Measurements from ENCODE around the gene PFKM.
"Not testable (repeated sequence)": the region's sequence is repeated elsewhere in the genome, so short reads cannot be mapped to it uniquely, and the experiment has no call there.

The PFKM gene

GRCh38 chr12:48111312-48111693, 7.9 kb upstream of the PFKM start:
- not testable (repeated sequence) for DNase-seq (ENCODE audit: low read depth, low spot score)

DNA sequence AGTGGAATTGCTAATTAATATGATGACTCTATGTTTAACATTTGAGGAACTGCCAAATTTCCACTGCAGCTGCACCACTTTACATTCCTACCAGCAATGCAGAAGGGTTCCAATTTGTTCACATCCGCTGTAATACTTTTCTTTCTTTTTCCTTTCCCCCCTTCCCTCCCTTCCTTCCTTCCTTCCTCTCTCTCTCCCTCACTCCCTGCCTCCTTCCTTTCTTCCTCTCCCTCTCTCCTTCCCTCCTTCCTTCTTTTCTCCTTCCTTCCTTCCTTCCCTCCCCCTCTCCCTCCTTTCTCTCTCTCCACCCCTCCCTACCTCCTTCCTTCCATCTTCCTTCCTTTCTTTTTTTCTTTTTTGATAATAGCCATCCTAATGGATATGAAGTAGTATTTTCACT, 3.2 kb upstream of the PFKM start:
- DNase-seq (ENCODE audit: low read depth, low spot score), result no peak

- no peak for DNase-seq (ENCODE audit: low read depth, low spot score)
Observed at GRCh38 chr12:48118284-48118871, 786 bp upstream of the PFKM start.

- no peak for DNase-seq (ENCODE audit: low read depth, low spot score)
Observed at GRCh38 chr12:48119834-48120195, 651 bp downstream of the PFKM start.

DNA sequence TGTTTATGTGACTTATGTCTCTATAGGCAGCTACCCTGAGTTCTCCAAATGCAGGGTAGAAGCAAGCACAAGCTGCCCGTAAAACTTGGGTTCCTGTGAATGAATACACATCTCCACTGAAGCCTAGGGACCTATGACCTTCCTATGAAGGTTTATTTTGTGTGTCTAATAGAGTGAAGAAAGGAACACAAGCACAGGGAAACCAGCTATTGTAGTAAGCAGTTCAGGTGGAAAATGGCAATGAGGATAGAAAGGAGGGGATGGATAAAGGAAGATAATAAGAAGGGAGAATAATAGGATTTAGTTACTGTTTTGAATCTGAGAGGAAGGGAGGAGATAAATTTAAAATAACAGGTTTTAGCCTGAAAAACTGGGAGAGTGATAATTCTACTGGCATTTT, 2.4 kb downstream of the PFKM start:
- DNase-seq (ENCODE audit: low read depth, low spot score), result no peak

DNA sequence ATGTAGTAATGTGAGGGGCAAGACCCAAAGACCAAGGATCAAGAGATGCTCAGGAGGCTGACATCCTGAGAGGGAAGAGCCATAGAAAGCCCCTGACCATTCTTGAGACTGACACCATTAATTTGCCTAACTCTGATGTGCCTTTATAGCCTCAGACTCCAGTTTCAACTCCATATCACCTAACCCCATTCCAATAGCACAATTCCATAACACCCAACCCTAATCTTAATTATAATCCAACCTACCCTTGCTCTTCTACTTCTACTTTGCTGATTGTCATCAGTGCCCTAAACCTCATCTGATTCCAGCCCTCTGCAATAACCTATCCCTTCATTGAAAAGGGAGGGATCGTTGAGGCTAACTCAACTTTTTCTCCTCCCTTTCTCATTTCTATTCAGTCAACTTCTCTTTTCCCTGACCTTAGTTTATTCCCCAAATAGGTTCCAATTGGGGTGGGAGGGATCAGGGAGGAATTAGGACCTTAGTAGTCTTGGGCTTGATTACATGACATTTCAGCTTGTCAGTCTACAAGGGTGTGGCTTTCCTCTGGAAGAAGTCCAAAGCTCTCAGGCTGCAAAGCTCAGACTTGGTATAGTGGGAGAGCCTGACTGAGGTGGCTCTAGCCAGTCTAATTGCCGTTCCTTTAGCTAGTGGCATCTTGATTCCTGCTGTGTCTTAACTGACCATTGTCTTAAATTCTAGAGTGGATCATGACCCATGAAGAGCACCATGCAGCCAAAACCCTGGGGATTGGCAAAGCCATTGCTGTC, 3.1 kb downstream of the PFKM start:
- DNase-seq (ENCODE audit: low read depth, low spot score), result no peak

DNA sequence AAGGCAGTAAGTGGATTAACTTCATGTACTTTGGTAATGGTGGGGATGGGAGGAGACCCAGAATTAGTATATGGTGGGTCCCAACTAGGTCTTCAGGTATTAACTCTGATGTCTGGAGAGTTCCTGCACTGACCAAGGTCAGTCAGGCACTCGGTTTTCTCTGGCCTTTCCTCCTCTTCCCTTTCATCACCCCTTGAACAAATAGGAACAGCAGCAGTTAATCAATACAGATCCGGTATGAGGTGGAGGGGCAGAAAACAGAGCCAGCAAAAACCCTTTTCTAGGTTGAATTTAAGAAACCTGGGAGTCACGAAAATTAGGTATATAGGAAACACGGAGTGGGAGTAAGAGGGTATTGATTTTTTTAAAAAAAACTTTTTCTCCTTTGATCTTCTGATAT, 4.0 kb downstream of the PFKM start:
- DNase-seq (ENCODE audit: low read depth, low spot score), result no peak

DNA sequence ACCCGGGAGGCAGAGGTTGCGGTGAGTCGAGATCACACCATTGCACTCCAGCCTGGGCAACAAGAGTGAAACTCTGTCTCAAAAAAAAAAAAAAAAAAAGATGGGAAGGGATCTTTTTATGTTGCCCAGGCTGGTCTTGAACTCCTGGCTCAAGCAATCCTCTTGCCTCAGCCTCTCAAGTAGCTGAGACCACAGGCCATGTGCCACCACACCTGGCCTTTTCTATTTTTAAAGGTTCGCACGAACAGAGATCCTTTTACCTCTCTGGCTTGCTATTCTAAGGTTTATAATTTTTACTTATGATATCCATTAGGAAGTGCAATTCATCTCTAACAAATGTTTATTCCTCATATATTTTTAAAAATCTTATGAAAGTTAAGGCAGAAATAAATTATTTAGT, 6.4 kb downstream of the PFKM start:
- not testable (repeated sequence) for DNase-seq (ENCODE audit: low read depth, low spot score)

DNA sequence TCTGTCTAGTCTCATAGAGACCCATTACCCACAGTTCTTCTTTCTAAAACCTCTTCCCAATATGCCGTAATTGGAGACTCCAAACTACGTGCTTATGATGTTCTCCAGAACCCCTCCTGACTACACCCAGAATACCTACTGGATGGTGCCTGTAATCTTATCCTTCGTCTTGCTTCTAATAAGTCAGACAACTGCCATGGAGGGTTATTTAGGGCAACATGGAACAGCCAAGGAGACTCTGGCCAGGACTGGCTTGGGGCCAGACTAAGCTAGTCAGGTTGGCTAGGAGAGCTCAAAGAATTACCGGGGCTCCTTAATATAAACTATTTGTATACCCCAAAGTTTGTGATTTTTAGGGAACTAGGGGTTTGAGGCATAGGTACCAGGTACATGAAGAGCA, 6.8 kb downstream of the PFKM start:
- no peak for DNase-seq (ENCODE audit: low read depth, low spot score)

GRCh38 chr12:48126953-48127630, 7.9 kb downstream of the PFKM start:
- DNase-seq (ENCODE audit: low read depth, low spot score), result no peak

DNA sequence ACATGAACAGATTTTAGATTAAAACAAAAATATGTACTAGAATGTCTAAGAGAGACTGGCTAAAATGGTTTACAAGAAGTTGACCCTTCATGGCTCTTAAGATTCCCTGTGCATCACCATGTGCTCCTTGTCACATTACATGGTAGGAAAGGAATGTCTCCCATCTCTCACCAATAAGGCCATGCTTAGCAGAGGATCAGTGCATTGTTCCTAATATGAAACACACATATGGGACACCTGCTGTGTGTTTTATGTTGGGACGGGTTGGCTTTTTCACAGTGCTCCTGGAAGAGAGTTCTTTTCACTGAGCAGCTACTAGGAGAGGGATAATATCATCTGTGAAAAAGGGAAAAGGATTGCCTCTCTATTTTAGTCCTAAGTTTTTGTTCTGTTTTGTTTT, 9.6 kb downstream of the PFKM start:
- DNase-seq (ENCODE audit: low read depth, low spot score), result no peak

DNA sequence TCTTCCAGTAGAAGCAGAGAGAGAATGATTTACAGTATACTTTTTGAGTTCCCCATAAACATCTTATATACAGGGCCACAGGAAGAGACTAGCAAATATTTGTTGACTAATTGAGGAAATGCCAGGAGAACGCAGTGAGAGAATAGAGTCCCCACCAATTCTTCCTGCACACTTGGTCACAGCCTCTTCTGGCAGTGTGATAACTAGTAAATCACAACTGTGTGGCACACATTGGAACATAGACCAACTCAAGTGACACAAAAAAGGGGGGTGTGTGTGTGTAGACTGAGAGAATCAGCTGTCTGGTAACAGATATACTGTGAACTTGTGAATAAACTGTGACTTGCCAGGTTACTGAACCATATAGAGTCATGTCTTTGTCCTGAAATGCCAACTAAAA, 10.2 kb downstream of the PFKM start:
- no peak for DNase-seq (ENCODE audit: low read depth, low spot score)

DNA sequence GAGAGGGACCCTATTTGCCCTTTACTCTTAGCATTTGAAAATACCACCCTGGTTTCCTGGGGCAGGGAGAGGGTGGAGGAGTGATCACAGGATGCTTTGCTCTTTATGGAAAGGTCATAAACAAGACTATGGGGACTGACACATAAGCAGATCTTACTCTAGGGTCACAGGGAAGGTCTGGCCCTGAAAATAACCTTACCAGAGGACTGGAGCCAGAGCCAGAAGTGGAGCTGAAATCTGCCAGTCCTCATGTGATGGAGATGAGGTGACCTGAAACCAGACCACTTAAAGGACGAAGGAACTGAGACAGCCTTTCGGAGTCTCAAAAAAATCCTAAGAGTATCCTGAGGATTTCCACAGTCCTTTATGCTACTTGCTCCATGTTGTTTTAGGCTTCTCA, 12.4 kb downstream of the PFKM start:
- no peak for DNase-seq (ENCODE audit: low read depth, low spot score)

- no peak for DNase-seq (ENCODE audit: low read depth, low spot score)
Observed at GRCh38 chr12:48132826-48133225, 13.7 kb downstream of the PFKM start.

DNA sequence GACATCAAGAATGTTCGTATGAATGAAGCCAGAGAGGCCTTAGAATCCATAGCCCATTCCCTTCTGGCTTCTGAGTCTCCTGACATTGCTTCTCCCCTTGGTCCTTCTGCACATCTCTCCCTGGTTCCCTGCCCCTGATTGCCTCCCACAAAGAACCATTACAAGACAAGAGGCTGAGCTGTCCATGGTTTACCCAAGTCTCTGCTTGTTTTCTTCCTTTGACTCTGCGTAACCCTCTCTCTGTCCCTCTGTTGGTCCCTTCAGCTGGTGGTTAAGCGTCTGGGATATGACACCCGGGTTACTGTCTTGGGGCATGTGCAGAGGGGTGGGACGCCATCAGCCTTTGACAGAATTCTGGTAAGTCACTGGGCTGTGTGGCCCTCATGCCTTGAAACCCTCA, 15.9 kb downstream of the PFKM start:
- DNase-seq (ENCODE audit: low read depth, low spot score), result no peak

- no peak for DNase-seq (ENCODE audit: low read depth, low spot score)
Observed at GRCh38 chr12:48142818-48143674, 23.9 kb downstream of the PFKM start.

- DNase-seq (ENCODE audit: low read depth, low spot score), result no peak
Observed at GRCh38 chr12:48143898-48144297, 24.7 kb downstream of the PFKM start.

GRCh38 chr12:48145981-48146380, 26.8 kb downstream of the PFKM start:
- no peak for DNase-seq (ENCODE audit: low read depth, low spot score)

- no peak for DNase-seq (ENCODE audit: low read depth, low spot score)
Observed at GRCh38 chr12:48151103-48151771, 32.1 kb downstream of the PFKM start.

- DNase-seq (ENCODE audit: low read depth, low spot score), result not testable (repeated sequence)
Observed at GRCh38 chr12:48155786-48156185, 36.6 kb downstream of the PFKM start.

- no peak for DNase-seq (ENCODE audit: low read depth, low spot score)
Observed at GRCh38 chr12:48156652-48157017, 37.5 kb downstream of the PFKM start.

All from activated naive CD8-positive, alpha-beta T cell treated with anti-CD3 and anti-CD28 coated beads, Interleukin-2, amount 50 U/mL, for 16 hours (primary cell).